Measurements from ENCODE around the gene JAK1.
"Not testable (repeated sequence)": the region's sequence is repeated elsewhere in the genome, so short reads cannot be mapped to it uniquely, and the experiment has no call there.

JAK1 gene

DNA sequence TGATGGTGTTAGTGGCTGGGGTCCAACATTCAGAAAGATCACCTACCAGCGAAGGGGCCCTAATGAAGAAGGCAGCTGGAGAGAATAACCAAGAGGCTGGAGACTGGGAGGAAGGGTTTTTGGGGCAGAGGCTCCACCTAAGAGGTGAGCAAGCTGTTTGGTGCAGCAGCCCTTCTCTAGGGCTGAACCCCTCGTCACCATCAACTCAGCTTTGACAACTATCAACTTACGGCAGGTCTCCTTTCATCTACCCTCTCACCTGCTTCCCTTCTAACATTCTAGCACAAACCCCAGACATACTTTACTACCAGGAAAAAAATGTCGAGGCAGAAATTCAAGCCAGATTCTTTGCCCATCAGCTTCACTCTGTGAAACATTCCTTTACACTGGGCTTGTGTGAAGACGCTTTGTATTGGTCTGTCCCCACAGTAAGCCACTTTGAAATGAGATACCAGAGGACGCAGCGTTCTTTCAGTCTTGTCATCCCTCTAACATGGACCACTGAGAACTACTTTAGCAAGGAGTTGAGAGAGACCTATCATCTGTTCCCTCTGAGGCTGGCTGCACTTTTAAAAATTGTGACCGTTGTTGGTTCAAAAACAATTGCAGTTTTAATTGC lies 136.8 kb downstream of the JAK1 start:
- TF ChIP-seq, protein P1, sequence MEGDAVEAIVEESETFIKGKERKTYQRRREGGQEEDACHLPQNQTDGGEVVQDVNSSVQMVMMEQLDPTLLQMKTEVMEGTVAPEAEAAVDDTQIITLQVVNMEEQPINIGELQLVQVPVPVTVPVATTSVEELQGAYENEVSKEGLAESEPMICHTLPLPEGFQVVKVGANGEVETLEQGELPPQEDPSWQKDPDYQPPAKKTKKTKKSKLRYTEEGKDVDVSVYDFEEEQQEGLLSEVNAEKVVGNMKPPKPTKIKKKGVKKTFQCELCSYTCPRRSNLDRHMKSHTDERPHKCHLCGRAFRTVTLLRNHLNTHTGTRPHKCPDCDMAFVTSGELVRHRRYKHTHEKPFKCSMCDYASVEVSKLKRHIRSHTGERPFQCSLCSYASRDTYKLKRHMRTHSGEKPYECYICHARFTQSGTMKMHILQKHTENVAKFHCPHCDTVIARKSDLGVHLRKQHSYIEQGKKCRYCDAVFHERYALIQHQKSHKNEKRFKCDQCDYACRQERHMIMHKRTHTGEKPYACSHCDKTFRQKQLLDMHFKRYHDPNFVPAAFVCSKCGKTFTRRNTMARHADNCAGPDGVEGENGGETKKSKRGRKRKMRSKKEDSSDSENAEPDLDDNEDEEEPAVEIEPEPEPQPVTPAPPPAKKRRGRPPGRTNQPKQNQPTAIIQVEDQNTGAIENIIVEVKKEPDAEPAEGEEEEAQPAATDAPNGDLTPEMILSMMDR (IDR thresholded peaks at IDR 0.05; ENCODE audit: low read depth, low read length, missing control alignments): no peak
- no peak for DNase-seq (ENCODE audit: low read depth)
- H3K4me3 ChIP-seq (ENCODE audit: low read depth, low read length): no peak overlapping the region

DNA sequence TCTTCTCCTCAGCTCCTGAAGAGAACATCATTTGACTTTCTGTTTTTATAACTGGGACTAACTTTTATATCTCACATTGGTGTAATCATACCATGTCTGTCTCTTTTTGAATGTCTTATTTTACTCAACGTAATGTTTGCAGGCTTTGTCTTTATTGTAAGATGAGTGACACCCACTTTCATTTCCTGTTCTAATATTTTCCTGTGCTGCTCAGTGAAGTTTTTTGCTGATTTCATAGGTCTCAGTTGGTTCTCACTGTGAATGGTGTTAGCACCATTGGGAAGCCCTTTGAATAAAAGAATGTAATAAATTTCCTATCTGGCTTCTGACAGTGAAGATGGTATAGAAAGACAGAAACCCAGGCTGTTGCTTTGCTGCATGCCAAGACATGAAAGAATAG lies 137.5 kb downstream of the JAK1 start:
- no peak for DNase-seq (ENCODE audit: low read depth)
- no peak overlapping the region for H3K4me3 ChIP-seq (ENCODE audit: low read depth, low read length)
- TF ChIP-seq, protein P1 (IDR thresholded peaks at IDR 0.05; ENCODE audit: low read depth, low read length, missing control alignments): no peak

DNA sequence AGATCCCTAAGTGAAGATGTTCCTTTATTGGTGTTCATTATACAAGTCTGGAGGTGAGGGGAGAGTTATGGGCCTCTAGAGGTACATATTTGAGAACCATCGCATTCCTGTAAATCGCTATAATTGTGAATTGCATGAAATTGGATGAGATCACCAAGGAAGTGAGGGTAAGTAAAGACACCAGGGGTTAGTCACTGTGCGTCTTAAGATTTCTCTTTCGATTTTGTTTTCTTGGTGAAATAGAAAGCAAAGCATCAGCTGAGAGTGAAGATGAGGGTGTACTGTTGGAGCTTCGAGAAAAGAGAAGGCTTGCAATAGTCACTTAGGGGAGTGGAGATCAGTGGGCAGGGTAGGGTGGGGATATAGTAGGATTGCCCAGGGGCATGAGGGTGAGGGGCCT lies 139.4 kb downstream of the JAK1 start:
- TF ChIP-seq, protein P1 (IDR thresholded peaks at IDR 0.05; ENCODE audit: low read depth, low read length, missing control alignments): no peak
- DNase-seq (ENCODE audit: low read depth): no peak
- no peak overlapping the region for H3K4me3 ChIP-seq (ENCODE audit: low read depth, low read length)

DNA sequence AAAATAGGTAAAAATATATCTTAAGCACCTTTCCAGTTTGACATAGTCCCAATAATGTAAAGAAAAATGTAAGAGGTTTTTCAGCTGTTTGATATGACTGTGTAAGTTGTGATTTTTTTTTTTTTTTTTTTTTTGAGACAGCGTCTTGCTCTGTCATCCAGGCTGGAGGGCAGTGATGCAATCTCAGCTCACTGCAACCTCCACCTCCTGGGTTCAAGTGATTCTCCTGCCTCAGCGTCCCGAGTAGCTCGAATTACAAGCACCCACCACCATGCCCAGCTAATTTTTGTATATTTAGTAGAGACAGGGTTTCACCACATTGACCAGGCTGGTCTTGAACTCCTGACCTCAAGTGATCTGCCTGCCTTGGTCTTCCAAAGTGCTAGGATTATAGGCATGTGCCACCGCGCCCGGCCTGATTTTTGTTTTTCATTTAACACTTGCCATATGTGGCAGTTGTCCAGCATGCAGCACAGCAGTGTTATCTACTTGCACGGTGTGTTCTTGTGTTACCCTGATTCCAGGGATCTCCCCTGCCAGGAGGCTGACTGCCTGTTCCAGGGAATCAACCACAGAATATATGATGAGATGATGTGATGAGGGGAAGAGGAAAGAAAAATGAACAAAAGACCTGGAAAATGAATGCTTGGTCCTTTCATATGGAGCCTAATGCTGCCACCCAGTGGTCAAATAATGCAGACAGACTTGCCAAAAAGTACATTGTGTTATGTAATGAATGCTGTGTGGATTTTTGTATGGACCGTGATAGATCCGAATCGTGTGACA lies 142.5 kb downstream of the JAK1 start:
- TF ChIP-seq, protein P1 (IDR thresholded peaks at IDR 0.05; ENCODE audit: low read depth, low read length, missing control alignments): peak; percentile 71
- peak; percentile 21 for DNase-seq (ENCODE audit: low read depth)
- no peak overlapping the region for H3K4me3 ChIP-seq (ENCODE audit: low read depth, low read length)

DNA sequence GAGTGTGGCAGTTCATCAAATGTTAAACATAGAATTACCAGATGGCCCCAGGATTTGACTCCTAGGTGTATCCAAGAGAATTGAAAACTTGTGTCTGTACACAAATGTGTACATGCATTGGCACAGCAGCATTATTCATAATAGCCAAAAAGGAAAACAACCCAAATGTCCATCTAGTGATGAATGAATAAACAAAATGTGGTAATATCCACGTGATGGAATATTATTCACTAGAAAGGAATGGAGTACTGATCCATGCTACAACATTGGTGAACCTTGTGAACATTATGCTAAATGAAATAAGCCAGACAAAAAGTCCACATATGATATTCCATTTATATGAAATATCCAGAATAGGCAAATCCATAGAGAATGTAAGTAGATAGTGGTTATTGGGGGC lies 143.7 kb downstream of the JAK1 start:
- TF ChIP-seq, protein P1 (IDR thresholded peaks at IDR 0.05; ENCODE audit: low read depth, low read length, missing control alignments): no peak
- H3K4me3 ChIP-seq (ENCODE audit: low read depth, low read length): no peak overlapping the region
- no peak for DNase-seq (ENCODE audit: low read depth)

DNA sequence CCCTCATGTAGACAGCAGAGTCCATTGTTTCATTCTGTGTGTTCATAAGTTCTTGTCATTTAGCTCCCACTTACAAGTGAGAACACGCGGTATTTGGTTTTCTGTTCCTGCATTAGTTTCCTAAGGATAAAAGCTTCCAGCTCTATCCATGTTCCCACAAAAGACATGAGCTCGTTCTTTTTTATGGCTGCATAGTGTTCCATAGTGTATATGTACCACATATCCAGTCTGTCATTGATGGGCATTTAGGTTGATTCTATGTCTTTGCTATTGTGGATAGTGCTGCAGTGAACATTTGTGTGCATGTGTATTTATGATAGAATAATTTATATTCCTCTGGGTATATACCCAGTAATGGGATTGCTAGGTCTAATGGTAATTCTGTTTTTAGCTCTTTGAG lies 145.8 kb downstream of the JAK1 start:
- not testable (repeated sequence) for H3K4me3 ChIP-seq (ENCODE audit: low read depth, low read length)

DNA sequence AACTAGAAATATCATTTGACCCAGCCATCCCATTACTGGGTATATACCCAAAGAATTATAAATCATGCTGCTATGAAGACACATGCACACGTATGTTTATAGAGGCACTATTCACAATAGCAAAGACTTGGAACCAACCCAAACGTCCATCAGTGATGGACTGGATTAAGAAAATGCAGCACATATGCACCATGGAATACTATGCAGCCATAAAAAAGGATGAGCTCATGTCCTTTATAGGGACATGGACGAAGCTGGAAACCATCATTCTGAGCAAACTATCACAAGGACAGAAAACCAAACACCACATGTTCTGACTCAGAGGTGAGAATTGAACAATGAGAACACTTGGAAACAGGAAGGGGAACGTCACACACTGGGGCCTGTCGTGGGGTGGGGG lies 149.0 kb downstream of the JAK1 start:
- DNase-seq (ENCODE audit: low read depth): not testable (repeated sequence)

More for the DNA sequence above, 145.8 kb downstream of the JAK1 start:
- DNase-seq (ENCODE audit: low read depth): not testable (repeated sequence)

DNA sequence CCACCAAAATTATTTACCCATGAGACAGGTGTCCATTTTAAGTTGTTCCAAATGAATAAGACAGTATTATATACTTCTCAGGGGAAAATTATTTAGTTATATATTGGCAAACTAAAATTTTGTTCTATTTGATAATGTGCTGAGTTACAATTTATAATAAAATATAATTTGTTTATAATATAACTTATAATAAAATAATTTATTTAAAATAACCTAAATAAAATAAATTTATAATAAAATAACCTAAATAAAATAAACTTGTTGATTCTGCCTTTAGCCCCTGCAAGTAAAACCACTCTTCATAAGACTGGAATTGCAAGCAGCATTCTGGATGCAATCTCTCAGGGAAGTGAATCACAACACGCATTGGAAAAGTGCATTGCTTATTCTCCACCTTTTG lies 151.9 kb downstream of the JAK1 start:
- no peak for DNase-seq (ENCODE audit: low read depth)
- no peak overlapping the region for H3K4me3 ChIP-seq (ENCODE audit: low read depth, low read length)
- TF ChIP-seq, protein P1 (IDR thresholded peaks at IDR 0.05; ENCODE audit: low read depth, low read length, missing control alignments): no peak

More for the DNA sequence above, 149.0 kb downstream of the JAK1 start:
- not testable (repeated sequence) for H3K4me3 ChIP-seq (ENCODE audit: low read depth, low read length)
